Activated effector memory CD4-positive, alpha-beta T cell treated with anti-CD3 and anti-CD28 coated beads, Interleukin-2, amount 50 U/mL, for 16 hours (primary cell): ENCODE measurements around the gene SNAP47.

Experiments used
- DNase-seq: peaks from one replicate; pipeline ENCODE4 v3.0.0-alpha.2; 2020

The SNAP47 gene

GRCh38 chr1:227732586-227733308, 2.5 kb upstream of the SNAP47 start:
- DNase-seq: no peak

- DNase-seq: no peak
Observed at GRCh38 chr1:227733309-227733705, 1.9 kb upstream of the SNAP47 start.

GRCh38 chr1:227733751-227734545, 1.3 kb upstream of the SNAP47 start:
- DNase-seq: no peak

- no peak for DNase-seq
Observed at GRCh38 chr1:227734546-227734855, 734 bp upstream of the SNAP47 start.

- DNase-seq: no peak
Observed at GRCh38 chr1:227735539-227736285, 477 bp downstream of the SNAP47 start.

GRCh38 chr1:227736814-227737432, 1.7 kb downstream of the SNAP47 start:
- DNase-seq: no peak

- no peak for DNase-seq
Observed at GRCh38 chr1:227738820-227739219, 3.6 kb downstream of the SNAP47 start.

GRCh38 chr1:227739636-227740035, 4.4 kb downstream of the SNAP47 start:
- DNase-seq: no peak

GRCh38 chr1:227740401-227740960, 5.2 kb downstream of the SNAP47 start:
- DNase-seq: no peak

GRCh38 chr1:227741166-227741870, 6.1 kb downstream of the SNAP47 start:
- DNase-seq: no peak

- DNase-seq: peak; percentile 47
Observed at GRCh38 chr1:227742738-227743715, 7.8 kb downstream of the SNAP47 start.

- DNase-seq: no peak
Observed at GRCh38 chr1:227744668-227745067, 9.4 kb downstream of the SNAP47 start.

- peak; percentile 61 for DNase-seq
Observed at GRCh38 chr1:227745568-227746265, 10.5 kb downstream of the SNAP47 start.

- DNase-seq: no peak
Observed at GRCh38 chr1:227746676-227747075, 11.4 kb downstream of the SNAP47 start.

GRCh38 chr1:227747382-227747781, 12.1 kb downstream of the SNAP47 start:
- DNase-seq: no peak

GRCh38 chr1:227747948-227748495, 12.8 kb downstream of the SNAP47 start:
- DNase-seq: peak; percentile 56

- no peak for DNase-seq
Observed at GRCh38 chr1:227748496-227749182, 13.4 kb downstream of the SNAP47 start.

- DNase-seq: no peak
Observed at GRCh38 chr1:227749225-227749624, 14.0 kb downstream of the SNAP47 start.

GRCh38 chr1:227749916-227750710, 14.9 kb downstream of the SNAP47 start:
- DNase-seq: no peak
